HG03196 (cell line): Measurements from ENCODE around the gene AQP4.

Experiments
- ATAC-seq: cut with Tn5 transposase; IDR thresholded peaks from one replicate; pipeline ENCODE4 v1.9.1; 2021; ENCODE audit not compliant: unreplicated experiment

Gene AQP4, protein sequence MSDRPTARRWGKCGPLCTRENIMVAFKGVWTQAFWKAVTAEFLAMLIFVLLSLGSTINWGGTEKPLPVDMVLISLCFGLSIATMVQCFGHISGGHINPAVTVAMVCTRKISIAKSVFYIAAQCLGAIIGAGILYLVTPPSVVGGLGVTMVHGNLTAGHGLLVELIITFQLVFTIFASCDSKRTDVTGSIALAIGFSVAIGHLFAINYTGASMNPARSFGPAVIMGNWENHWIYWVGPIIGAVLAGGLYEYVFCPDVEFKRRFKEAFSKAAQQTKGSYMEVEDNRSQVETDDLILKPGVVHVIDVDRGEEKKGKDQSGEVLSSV

DNA sequence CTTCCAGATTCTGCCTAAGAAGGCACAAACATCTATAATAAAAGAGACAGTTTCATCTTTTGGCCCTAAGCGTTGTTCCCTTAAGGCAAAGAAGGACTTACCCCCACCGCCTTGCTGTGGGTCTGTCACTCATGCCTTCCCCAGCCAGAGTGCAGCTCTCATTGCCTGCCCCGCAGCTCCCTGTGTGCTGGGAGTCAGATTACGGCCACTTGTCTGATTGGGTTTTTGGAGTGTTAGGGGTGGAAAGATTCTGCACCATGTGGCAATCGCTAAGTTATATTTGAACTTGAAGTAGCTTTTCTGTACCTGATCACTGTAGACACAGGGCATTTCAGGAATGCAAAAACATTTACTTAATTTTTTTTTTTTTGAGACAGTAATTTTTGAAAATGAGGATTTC lies at the start of gene AQP4:
TSS of gene AQP4 (minus strand) at position 151 of the 400 bp plus-strand sequence. CDS start at position 133, 18 bp downstream.
- no peak for ATAC-seq

DNA sequence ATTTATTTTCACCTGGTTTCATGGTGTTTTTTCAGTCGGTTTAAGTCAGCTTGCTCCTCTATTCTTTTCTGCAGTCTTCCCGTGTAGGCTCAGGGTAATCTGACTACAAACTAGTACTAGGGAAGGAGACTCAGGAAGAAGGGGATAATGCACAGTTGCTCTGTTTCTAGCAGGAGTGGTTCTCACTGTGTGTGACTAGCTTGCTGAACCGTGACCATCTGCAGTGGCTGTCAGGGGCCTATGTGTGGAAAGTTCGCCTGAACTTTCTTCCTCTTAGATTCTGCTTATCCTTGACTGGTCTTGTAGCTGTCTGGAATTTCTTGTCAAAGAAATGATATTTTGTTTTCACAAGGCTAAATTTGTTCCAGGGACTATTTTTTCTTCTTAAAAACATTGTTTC lies 46.3 kb upstream of the AQP4 start:
- no peak for ATAC-seq

DNA sequence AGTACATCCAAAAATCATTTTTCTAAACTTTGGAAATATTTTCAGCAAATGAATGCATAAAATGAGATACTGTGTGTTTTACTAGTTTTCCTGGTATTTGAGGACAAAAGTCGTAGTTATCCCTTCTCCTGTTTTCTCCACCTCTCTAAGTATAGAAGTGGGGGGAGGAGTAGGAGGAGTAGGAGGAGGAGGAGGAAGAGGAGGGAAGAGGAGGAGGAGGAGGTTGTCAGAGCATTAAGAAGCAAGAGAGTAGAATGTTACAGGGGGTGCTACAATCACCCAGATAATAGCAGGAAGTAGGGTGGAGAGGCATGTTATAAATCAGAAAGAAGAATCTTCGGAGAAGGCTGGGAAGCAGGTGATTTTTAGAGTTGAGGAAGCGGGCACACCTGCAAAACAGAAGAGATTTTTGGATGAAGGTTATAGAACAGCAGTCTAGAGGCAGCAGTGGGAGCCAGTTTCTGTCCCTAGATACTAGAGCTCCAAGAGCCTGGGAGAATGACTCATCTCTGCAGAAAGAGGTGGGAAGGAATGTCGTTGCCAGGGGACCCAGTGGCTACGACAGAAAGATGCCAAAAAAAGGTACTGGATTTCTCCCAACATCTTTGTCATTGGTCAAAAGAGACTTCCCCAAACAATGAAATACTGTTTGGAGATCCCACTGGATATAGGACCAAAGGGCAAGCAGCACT lies 44.2 kb upstream of the AQP4 start:
- ATAC-seq, result no peak

- ATAC-seq, result no peak
Observed at GRCh38 chr18:26908906-26909305, 43.4 kb upstream of the AQP4 start.

GRCh38 chr18:26902291-26902690 lies 36.8 kb upstream of the AQP4 start:
- no peak for ATAC-seq

GRCh38 chr18:26901020-26901419 lies 35.5 kb upstream of the AQP4 start:
- no peak for ATAC-seq

GRCh38 chr18:26894426-26894825 lies 28.9 kb upstream of the AQP4 start:
- no peak for ATAC-seq

DNA sequence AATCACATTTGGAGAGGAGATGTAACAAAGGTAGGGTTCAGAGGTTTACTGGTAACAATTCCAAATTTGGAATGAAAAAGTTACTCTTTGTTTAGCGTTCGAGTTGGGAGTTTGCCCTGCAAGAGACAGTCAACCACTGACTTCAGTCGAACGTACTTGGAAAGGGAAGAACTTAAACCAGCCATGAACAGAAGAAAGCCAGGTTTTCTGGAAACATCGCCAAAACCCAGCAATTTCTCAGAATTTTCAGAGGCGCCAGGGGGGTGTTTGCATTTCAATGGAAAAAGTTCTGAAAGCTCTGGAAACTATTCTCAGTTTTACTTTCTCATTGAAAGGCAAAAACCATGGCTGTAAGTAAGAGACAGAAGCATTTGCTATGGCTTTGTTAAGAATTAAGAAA lies 28.5 kb upstream of the AQP4 start:
- ATAC-seq, result no peak

DNA sequence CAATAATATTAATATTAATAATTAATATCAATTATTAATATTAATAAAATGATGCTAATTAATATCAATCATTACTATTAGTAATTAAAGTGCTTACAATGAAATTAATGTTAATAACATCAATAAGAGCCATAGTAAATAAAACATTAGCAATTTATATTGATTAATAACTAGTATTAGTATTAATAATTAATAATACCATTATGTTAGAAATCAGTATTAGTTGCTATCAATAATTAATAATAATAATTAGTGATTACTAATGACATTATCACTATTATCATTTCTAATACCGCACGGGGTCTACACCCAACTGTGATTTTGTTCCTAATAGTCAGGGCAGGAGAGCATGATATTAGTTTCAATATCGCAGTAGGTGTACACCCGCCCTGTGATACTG lies 22.8 kb upstream of the AQP4 start:
- no peak for ATAC-seq

DNA sequence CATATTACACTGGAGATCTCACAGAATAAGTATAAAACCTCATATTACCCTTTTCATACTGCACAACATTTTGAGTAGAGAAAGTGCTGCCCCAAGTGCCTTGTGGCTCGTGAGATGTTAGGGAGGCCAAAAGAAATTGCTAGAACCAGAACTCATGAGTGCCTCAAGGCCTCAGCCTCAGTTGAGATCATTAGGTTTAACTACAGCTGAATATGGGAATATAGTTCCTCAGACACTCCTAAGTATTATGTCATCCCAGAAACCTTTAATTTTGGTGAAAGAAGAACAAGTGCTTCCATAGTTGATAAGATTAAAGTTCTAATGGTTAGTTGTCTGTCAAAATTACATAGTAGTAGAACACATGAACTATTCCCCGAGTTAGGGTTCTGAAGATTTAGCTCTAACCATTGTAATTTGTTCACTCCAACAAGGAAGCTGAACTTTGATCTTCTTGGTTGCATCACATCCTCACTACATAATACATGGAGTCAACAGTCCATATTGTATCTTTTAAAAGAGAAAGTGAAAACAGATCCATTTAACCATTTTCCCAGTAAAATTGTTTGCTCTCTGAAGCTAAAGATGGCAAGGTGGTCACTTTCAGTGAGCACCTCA lies 9.6 kb upstream of the AQP4 start:
- ATAC-seq, result no peak

DNA sequence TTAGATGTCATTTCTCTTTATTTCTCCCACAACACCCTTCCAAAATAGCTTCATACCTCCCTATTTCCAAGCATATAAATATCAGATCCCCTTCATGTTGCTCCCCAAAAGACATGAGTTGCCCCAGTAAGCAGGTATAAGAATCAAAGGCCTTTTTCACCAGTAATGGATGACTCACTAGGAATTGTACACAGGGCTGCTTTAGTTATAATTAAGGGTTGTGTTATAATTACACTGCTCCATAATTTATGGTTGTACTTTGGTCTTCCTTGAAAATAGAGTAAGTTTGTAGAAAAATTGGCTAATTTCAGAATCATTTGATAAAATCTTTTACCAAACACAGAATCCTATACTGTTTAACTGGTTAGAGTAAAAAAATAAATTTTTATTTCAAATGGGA lies 8.8 kb upstream of the AQP4 start:
- ATAC-seq, result no peak

DNA sequence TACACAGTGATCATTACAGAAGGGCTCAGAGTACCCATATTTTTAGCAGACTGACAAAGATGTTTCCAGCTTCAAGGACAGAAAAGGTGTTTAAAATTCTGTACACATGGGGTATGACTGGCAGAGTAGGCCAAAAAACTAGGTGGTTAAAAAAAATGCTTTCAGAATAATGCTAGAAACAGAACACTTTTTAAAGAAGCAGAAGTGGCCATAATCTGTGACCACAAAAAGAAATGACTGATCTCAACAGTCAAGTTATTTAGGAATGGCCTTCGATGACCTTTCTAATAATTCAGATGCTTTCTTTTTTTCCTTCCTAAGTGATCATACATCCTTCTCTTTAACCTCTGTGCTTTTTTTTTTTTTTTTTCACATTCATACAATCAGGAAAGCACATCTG lies 4.1 kb upstream of the AQP4 start:
- no peak for ATAC-seq

DNA sequence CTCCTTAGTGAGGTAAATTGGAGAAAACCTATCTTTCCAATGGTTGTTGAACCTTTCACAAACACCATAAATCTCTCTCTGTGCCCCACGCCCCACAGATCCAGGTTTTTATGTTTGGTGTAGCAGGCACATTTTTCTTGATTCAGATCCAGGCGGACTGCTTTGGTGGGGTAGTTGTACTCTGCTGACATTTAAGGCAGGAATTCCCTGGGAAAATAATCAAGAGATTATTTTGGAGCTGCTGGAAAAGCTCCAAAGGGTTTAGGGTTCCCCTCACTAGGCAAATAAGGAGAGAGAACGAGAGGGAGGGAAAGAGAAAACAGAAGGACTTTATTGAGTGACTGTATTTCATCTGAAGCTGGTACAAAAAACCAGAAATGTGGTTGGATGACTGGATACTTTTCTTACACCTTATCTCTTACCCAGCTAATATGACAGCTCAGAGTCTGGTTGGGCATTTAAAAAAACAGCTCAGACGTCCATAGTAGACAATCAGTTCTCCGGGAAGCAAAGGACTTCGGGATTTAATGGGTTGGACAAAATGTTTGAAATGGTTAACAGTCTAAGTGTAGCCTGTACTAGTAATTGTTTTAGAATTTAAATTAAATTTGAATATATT lies 3.6 kb upstream of the AQP4 start:
- no peak for ATAC-seq

DNA sequence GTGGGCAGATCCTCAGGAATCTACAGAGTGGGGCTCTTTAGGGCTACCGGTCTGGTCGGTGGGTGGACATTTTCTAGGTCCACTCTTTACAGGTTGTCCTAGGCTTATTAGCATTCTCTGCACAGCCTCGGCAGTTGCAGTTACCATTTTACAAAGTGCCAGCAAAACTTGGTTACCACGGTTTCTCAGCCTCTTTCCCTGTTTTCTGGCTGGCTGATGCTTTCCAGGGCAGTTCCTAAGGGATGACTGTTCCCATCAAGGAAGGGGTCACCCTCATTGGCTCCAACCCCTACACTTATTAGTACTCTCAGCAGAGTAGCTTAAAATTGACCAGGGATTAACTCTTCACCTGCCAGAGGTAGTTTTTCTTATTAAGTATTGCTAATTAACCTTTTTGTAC lies 2.0 kb upstream of the AQP4 start:
- ATAC-seq, result no peak

GRCh38 chr18:26864658-26865057 lies 849 bp downstream of the AQP4 start:
- no peak for ATAC-seq

DNA sequence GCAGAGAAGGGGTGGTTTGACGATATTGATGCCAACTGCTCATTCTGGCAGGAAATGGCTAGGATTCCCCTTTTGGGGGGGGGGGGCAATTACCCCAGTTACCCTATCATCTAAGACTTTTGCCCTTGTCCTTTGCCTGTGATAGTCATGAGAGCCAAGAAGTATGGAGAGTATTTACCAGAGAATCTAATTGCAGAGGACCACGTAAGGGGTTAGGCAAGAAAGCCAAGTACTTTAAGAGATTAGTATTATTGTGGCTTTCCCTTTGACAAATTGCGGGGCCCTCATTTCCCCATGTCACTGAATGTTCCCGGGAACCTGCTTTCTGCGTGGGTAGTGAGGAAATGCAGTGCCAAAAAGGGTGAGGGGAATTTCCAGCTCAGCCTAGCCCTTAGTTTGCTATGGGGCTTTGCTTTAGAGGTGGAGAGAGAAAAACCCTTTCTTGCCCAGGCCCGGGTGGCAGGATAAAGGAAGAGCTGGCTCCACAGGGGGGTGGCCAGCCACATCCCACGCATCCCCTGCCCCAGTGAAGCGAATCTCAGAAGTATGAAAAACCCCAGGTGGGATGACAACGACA lies 1.5 kb downstream of the AQP4 start:
- no peak for ATAC-seq

DNA sequence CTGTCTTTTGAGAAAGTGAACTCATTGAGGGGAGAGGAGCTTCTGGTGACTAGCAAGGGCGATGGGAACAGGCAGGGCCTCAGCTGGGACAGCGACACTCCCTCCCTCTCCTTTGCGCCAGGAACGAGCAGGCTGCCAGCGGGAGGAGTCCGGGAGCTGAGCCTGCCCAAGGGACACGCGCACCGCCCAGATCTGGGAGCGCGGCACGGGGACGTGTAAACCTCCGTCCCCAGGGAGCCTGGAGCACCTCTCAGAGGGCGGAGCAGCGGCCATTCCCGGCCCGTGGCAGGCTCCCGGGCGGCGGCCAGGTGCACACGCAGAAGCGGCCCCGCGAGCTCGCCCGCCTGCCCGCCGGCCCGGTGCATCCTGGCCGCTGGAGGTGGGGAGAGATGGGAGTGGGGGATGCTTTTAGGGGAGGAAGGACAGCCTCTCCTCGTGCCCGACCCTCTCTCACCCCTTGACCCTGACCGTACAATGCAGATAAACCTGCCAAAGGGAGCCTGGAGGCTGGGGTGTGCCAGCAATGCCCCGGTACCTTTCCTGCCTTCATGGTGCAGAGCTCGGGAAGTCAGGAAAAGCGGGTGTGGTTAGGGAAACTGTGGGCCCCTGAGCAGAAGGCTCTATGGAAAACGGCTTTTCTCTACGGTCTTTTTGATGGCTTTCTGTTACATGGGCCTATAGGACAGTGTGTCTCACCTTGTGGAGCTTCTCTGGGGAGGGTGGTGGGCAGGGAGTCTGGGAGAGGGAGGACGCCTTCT lies 2.2 kb downstream of the AQP4 start:
- ATAC-seq, result no peak

DNA sequence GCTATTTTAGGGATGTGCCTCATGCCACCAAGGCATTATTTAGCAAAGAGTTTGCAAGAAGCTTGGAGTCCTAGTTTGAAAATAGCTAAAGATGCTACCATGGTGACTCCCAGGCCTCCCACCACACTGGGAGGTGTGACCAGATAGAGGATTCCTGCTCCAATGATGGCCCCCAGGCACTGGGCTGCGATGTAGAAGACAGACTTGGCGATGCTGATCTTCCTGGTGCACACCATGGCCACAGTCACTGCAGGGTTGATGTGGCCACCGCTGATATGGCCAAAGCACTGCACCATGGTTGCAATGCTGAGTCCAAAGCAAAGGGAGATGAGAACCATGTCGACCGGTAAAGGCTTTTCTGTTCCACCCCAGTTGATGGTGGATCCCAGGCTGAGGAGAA lies 3.4 kb downstream of the AQP4 start:
- ATAC-seq, result no peak

DNA sequence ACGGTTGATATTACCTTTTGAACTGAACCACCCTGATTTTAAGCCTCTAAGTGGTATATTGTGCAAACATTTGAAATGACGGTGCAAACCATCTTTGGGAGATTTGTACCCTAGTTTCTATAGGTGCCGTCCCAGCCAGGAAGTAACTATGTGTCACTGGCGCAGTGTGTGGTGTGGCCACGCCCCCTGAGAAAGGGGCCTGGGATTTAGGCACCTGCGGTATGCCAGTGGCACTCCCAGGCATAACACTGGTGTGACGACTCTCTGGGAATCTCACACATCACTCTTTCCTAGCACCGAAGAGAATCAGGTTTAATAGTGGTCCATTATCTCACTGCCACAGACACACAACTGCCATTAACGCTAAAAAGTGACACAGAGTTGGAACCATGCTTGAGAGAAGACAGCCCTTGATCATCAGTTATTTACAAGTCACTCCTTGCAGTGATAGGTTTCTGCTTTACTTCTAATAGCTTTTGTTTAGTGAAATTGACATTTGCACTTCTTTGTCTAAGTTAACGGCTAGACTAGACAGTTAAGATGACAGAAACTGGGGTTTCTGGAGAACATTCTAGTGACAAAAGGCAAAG lies 11.1 kb downstream of the AQP4 start:
- ATAC-seq, result no peak

DNA sequence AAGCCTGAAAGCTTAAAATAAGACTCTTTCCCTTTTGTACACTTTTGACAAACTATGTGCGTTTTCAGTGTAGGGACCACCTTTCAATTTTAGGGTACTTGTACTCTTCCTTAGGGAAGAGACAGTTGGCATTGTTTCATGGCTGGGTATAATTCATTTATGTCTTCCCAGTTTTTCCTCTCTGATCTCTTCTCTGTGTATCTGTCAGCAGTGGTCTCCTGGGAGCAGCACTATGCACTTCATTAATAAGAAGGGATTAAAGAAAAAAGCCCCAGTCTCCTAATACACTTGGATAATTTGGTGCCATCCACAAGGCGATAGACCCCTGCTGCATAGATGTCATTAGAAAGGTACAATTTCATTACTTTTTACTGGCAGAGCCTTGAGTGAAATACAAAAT lies 12.1 kb downstream of the AQP4 start:
- ATAC-seq, result no peak
